ENCODE data around the gene C7.
"Not testable (repeated sequence)": the region's sequence is repeated elsewhere in the genome, so short reads cannot be mapped to it uniquely, and the experiment has no call there.

The C7 gene

GRCh38 chr5:40995801-40996586 is 86.7 kb downstream of the C7 start:
- DNase-seq: no peak

- no peak for DNase-seq
These were observed 89.8 kb downstream of the C7 start for GRCh38 chr5:40999142-40999541.

GRCh38 chr5:40999966-41000365 is 90.7 kb downstream of the C7 start:
- DNase-seq: no peak

- DNase-seq: no peak
These were observed 94.5 kb downstream of the C7 start for GRCh38 chr5:41003670-41004376.

GRCh38 chr5:41004931-41005330 is 95.6 kb downstream of the C7 start:
- DNase-seq: no peak

- DNase-seq: no peak
These were observed 99.9 kb downstream of the C7 start for GRCh38 chr5:41009232-41009631.

- DNase-seq: no peak
These were observed 101.3 kb downstream of the C7 start for GRCh38 chr5:41010572-41010971.

GRCh38 chr5:41012318-41012717 is 103.0 kb downstream of the C7 start:
- no peak for DNase-seq

GRCh38 chr5:41022600-41022999 is 113.3 kb downstream of the C7 start:
- DNase-seq: not testable (repeated sequence)

Measured in CD4-positive, alpha-beta T cell treated with Interleukin-6 for 4 hours (primary cell).